NCI-H526 (cell line): Measurements from ENCODE around the gene AGBL1.
A peak's percentile ranks its signal among the peaks of the same experiment; 100 is the strongest.

ENCODE experiments used
- DNase-seq, 2 experiments: peaks; one replicate each; lab custom pipeline; 2025; lab: John Stamatoyannopoulos, UW

Gene AGBL1

DNA sequence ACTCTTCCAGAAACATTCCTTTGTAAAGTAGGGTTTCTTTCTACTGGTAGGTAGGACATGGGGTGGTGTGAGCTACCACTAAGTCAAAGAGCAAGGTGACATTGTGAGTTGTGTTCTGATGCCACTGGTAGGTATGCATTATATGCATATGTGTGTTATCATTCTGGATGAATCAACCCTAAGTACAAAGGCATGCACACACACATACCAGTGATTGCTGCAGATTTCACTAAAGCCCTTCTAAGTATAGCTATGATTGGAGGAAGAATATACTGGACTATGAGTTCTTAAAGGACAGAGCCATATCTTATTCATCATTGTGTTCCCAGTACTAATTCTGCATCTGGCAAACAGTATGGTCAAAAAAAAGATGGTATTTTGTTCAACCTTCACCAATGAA, 646.0 kb downstream of the AGBL1 start:
- DNase-seq = no peak

DNA sequence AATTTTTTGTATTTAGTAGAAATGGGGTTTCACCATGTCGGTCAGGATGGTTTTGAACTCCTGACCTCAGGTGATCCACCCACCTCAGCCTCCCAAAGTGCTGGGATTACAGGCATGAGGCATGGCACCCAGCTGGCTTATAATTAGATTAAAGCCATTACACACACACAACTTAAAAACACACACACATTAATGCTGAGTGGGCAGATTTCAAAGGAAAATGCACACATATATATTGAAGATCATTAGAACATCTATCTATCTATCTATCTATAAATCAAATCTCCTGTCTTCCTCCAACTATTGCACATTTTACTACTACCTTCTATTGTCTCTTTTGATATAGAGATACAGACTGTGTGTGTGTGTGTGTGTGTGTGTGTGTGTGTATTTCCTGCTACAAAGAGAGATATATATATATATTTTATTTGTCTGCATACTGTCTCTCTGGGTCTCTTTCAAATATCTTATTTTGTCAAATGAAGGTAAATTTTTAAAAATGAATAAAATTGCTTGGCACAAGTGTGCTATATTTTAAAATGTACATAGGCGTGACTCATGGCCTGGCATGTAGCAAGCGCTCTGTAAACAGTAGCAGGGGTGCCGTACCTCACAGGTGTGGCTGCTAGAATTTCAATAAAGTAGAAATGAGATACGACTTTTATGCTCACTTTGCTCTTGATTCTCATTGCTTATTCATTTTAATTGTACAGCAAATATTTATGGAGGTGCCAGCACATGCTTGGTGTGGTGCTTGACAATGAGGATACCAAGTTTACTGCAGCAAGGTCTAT, 655.8 kb downstream of the AGBL1 start:
- no peak for DNase-seq

DNA sequence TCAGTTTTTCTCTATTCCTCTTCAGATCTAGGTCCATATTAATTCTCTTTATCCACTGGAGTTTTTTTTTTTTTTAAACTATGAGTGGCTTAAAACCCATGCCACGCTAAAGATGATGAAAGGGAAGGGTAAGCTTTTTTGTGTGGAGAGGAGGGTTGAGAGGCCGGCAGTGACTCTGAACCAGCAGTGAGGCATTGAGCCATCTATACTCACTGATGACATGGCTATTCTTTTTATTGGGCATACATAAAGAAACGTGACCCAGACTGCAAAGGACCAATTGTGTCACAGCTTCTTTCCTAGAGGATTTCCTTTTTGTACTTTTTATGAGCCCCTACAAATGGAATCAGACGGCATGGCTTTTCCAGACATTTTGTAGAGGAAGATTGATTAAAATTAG, 662.2 kb downstream of the AGBL1 start:
- no peak for DNase-seq

DNA sequence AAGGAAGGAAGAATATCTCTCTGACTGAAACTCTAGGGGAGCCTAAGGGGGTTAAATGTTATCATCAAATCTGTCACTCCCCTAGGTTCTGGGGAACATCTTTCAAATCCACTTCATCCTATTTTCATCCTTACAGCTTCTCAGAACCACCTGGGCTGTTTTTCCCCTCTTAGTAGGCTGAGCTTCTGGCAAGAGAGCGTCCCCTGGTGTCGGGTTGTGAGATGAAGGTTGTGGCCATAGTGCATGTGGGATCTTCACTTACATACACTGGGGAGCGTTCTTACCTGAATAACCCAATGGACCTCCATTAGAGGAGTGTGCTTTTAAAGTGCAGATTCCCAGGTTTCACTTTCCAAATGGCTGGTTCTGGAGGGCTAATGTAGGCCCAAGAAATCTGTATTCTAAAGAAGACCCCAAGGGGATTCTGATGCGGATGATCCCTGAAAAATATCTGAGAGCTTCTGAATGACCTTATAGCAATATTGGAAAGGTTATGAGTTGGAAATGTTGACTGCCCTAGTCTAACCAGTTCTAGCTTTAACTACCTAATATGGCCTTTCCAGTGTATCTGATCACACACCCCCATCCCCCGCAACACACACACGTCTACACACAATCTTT, 663.7 kb downstream of the AGBL1 start:
- DNase-seq = peak; percentile 36 to 75

DNA sequence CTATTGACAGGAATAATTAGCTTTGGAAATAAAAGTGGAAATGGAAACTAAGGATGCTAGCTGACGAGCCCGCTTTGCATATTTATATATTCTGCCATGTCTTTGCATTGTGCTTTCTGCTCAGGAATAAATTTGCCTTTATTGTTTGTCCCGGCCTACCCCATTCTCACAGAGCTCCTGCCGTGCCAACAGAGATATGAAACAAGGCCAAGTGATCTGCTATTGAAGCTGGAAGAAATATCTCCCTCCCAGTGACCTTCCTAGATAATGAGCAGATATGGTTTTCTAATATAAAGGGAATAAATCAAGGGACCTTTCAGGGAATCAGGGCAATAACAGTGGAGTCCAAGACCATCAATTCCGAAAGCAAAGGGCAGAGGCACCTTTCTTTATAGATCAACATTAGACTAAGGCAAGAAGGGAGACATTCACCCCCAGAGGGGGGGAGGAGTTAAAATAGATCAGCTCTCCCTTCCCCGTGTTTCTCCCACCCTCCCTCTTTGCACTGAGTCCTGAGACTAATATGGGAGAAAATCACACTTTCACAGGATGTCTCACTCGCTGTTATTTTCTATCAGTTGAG, 664.6 kb downstream of the AGBL1 start:
- peak; percentile 74 to 82 for DNase-seq

DNA sequence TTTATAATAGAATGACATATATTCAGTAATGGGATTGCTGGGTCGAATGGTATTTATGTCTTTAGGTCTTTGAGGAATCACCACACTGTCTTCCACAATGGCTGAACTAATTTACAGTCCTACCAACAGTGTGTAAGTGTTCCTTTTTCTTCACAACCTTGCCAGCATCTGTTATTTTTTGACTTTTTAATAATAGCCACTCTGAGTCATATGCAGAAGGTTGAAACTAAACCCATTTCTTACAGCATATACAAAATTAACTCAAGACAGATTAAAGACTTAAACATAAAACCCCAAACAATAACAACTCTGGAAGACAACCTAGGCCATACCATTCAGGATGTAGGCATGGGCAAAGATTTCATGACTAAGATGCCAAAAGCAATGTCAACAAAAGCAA, 671.4 kb downstream of the AGBL1 start:
- DNase-seq = no peak

DNA sequence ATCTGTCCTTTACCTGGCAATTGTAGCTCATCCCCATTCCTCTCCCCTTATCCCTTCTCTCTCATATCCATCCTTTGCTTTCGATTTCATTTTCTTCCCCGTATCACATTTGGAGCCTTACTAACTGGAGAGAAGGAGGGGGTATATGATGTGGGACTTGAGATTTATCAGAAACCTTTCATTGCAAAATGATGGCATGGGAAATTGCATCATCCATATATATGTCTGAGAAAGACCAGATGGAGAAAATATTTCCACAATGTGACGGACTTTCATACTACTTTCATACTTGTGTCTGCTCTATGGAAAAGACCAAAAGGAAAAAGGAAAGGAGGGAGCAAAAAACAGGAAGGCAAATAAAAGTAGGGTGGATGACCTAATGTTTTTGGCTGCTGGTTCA, 675.2 kb downstream of the AGBL1 start:
- no peak for DNase-seq

DNA sequence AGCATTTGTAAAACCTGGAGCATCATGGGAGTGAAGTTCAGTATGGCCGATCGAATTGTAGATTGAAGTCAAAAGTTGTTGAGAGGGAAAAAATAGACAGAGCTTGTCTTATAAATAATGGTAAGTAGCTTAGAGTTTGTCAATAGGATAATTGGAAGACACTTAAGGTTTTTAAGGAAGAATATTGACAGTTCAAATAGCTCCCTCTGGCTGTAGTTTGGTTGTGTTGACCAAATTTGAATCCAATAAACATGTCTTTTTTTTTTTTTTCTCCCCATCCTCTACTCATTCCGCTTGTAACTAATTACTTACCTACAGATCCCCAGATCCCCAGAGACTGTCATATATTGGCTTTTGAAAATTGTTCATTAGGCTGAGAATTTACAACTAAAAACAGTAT, 677.0 kb downstream of the AGBL1 start:
- no peak for DNase-seq

DNA sequence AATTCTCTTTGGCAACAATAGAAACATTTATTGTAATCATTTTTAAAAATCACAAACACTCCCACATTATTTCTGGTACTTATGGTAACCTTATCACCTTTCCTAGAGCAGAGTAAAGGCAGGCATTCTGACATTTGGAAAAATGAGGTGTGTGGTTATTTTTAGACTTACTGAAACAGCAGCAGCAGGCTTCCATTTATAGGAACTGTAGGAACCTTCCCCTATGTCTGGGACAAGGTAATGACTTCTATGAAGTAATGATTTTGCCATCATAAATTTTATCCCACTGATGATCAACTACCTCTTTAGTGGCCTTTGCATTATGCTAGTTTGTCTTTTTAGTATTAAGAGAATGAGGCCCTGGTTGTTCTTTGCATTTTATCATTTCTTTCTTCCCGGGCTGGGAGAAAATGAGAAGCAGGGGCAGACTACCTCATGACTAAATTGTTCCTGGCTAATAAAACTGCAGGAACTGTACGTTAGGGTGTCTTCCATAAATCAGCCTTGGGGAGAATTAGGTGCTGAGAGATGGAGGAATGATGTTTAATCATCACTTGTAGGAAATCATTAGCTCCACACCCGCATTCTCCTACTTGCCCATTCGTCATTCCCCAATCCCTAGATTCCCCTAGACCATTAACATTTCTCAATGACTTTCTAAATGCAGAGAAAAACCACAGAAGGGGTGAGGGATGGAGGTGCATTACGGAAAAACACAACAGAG, 680.3 kb downstream of the AGBL1 start:
- DNase-seq = no peak

DNA sequence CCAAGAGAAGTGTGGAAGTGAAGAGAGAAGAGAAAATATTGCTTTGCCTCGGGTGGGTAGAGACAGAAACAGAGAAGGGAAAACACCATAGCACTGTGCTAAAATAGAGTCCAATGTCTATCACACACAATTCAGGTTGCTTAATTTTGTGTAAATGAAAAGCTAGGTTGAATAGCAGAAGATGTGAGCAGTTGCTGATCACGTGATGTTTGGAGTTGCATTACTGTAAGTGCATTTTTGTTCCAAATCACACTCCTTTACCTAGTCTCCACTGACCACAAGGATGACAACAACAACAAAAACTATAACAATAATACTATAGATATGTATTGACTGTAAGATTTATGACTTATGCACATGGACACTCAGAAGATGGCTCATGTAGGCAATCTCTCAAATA, 683.2 kb downstream of the AGBL1 start:
- DNase-seq = no peak

DNA sequence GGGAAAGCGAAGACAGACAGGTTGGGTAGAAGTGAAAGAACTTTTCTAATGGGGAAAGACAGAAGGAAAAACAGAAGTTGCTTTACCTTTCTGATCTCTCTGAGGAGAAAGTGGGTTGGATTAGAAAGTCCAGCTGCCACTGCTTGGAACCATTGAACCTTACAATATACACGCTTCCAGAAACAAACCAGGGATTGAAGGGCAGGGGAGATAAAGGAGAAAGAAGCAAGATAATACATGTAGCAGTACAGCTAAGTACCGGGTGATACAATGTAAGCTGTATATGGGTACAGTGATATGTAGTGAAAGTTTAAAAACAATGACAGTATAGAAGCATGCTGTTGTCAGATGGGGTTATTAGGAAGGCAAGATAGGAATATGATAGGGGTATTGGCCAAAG, 684.4 kb downstream of the AGBL1 start:
- DNase-seq = no peak

DNA sequence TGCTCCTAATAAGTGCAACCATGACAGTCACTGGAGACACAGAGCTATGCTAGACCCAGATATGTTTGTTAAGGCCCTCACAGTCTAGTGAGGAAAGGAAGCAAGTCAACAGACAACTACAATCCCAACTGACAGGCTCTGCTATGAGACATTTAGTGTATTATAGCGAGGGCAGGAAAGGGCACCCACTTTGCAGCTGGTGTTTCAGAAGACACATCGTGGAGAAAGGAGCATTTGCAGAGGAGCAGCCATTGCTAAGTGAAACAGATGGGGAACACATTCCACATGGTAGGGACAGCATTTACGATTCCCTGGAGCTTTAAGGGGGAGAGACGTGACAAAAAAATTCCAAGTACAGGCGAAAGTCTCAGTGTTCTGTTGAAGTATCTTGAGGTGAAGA, 685.6 kb downstream of the AGBL1 start:
- no peak for DNase-seq

DNA sequence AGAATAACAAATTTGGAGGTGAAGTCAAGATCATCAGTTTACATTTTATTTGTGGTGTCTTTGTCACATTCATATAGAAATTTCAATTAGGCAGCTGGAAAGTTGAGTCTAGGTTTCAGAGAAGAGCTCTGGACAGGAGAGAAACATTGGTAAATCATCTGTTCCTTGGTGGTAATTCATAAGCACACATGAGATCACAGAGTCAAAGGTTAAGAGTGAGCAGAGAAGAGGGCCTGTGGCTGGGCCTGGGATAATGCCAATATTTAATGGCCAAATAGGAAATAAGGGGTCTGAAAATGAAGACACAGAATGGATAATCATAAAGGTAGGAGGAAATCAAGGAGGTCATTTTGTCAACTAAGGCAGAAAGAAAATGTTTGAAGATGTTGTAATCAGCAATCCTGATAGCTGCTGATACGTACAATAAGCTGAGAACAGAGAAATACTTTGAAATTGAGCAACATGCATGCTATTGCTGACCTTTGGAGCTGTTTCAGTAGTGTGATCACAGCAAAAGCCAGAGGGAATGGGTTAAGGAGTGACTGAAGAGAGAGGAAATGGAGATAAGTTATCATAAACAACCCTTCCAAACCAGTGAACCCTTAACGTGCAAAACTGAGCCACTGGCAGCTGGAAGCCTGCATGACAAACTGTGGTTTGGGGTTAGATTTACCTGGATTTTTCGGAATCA, 692.8 kb downstream of the AGBL1 start:
- DNase-seq = no peak

DNA sequence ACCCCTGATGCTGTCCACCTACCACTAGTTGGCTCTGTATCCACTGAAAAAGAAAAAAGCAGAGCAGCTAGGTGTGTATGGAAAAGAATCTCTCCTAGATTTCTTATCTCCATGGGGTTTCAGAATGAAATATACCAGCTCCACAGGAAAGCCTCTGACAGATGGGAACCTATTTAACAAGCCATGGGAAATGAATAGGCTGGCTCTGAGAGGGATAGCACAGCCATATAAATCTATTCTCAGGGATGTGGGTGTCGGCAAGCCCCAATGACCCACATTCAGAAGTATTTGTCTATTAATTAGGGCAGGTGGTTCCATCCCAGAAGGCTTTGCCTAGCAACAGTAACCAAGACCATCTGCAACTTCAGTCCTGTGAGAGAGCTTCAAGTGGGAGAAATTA, 694.1 kb downstream of the AGBL1 start:
- DNase-seq = peak; percentile 55 to 56

DNA sequence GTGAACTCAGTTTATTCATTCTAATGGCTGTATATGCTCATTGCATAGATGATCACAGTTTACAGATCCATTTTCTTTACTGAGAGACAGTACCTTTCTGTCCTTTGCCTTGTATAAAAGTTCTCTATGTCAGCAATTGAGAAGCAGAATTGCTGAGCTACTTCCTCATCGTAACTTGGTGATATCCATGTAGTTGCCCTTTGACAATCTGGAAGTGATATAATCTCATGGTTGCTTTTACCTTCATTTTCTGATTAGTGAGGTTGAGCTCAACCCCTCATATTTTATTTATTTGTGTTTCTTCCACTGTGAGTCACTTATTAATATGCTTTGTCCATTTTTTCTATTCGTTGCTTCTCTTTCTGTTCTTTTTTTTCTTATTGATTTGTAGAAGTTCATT, 696.5 kb downstream of the AGBL1 start:
- DNase-seq = no peak

DNA sequence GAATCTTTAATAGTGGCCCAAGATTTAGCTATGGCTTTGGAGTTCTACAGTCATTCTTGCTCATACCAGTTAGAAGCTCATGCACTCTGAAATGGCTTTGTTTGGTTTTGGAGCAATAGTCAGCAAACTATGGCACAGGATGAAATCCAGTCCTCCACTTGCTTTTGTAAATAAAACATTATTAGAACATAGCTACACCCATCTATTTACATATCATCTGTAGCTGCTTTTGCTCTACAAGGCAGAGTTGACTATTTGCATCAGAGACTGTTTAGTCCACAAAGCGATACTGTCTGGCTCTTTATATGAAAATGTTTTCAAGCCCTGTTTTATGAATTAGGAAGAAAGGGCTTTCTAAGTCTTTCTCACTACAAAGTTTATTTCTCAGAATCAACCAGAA, 716.9 kb downstream of the AGBL1 start:
- peak; percentile 50 to 76 for DNase-seq

DNA sequence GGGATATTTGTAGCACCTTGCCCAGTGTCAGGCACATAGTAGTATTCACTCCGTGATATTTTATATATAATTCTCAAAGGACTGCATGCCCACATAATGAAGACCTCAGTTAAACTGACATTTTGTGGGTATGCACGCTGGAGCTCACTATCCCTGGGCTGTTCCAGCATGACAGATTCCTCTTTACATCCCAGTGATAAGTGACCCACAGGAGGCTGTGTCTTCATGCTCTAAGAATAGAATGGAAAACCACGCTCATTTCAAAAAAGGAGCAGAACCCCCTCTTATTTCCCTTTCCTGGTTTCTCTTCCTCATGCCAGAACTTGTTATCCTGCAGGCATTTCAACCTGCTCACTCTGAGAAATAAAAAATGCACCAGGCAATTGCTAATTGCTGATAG, 717.5 kb downstream of the AGBL1 start:
- DNase-seq = no peak

DNA sequence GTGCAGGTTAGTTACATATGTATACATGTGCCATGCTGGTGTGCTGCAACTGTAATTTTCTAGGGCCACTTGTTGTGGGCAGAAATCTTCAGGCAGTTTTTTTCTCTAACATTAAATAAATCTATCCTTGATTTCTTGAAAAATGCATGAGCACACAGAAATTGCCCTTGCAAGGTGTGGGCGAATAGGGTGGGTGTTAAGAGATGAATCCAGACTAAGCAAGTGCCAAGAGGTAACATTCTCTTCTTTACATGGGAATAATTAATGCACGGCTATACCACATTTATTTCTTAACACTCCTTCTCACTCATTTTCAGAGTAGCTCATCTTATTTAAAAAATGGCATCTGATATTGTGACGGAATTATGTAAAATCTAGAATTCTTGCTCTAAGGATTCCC, 719.6 kb downstream of the AGBL1 start:
- DNase-seq = no peak

DNA sequence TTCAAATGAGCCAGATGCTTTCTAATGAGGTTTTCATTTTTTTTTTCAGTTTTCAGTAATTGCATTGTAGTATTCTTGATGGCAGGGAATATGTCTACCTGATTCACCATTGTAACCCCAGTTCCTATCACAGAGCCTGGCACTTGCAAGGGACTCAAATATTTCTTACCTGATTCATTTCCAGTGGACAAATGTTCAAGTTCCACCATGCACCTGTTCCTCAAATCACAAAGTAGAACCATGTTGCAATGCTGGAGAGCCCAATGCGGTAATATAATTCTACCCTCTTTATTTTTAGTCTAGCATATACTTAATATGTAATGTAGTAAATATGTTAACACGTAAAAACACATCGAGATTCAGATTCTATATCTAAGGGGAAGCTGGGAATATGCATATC, 722.6 kb downstream of the AGBL1 start:
- DNase-seq = no peak

DNA sequence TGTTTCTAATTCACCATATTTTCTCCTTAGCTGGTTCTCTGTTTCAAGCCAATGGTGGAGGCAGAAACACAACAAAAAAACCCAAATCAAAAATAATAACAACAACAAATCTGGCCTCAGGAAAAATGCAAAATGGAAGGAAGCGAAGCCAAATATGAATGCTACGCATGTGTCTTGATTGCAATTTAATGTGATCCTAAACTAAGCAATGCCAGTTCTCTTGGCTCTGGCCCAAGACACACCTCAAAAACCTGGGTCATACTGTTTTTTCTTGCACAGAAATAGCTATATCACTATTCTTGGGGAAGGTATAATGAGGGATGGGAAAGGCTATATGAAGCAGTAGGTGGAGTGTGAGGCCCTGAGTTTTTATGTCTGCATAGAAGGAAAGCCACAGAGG, 724.7 kb downstream of the AGBL1 start:
- no peak for DNase-seq

DNA sequence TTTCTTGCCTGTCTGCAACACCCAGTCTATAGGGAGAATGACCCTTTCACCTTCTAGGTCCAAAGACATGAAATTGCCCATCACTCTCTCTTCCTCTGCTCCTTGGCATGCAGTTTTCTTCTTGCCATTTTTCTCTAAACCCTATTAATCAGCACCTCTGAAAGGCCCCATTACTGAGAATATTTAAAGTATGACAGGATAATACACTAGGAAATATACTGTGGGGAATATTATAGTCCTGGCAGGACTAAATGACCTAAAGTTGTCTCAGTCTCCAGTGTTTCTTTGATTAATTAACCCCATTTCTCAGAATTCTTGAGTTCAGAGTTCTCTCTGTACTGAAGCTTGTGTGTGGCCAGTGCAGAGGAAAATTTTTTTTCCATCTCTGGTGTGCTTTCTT, 730.7 kb downstream of the AGBL1 start:
- DNase-seq = no peak

DNA sequence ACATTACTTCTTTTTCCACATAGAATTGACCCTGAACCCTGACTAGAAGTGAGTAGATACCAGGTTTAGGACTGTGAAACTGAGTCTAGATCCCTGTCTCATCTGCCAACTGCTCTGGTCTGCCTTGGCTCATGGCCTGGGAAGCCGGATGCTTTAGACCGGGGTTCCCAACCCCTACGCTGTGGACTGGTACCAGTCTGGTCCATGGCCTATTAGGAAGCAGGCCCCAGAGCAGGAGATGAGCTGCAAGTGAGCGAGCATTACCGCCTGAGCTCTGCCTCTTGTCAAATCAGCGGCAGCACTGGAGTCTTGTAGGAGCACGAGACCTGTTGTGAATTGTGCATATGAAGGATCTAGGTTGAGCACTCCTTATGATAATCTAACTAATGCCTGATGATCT, 734.2 kb downstream of the AGBL1 start:
- DNase-seq = no peak
